A549 (cell line): ENCODE data around the gene BSND.

ENCODE experiments used
- CEBPB ChIP-seq, 2 experiments: fragments of >200 bp in 1 of 2; sonication (Bioruptor Twin) in 1 of 2; formaldehyde crosslinking in 1 of 2; IDR thresholded peaks; 2 replicates each; pipeline ENCODE4 v1.6.1; 2012 to 2016
- KDM5A ChIP-seq: fragments of 200-600 bp; sonication (generic); IDR thresholded peaks from 2 replicates; pipeline ENCODE4 v1.6.1; 2016; ENCODE audit warnings: antibody characterized with exemption, mild to moderate bottlenecking
- PHF8 ChIP-seq: fragments of 200-600 bp; sonication (generic); IDR thresholded peaks from 2 replicates; pipeline ENCODE4 v1.6.1; 2016; ENCODE audit warnings: low read depth, mild to moderate bottlenecking, antibody characterized with exemption, moderate library complexity, borderline replicate concordance
- POLR2A ChIP-seq: IDR thresholded peaks from 2 replicates; pipeline ENCODE4 v1.6.1; 2012; ENCODE audit warnings: mild to moderate bottlenecking, low read length
- RNF2 ChIP-seq: fragments of 200-600 bp; sonication (generic); IDR thresholded peaks from 2 replicates; pipeline ENCODE4 v1.6.1; 2016; ENCODE audit warnings: low read depth, mild to moderate bottlenecking, antibody characterized with exemption, moderate library complexity, borderline replicate concordance
- TF ChIP-seq, protein P1 (sequence below): fragments of 200-600 bp; sonication (generic); IDR thresholded peaks from 2 replicates; pipeline ENCODE4 v1.6.1; 2016; ENCODE audit warnings: antibody characterized with exemption, mild to moderate bottlenecking, moderate library complexity
- TF ChIP-seq, protein P2 (sequence below): fragments of >200 bp; sonication (Bioruptor Twin); formaldehyde crosslinking; IDR thresholded peaks from 3 replicates; pipeline ENCODE4 v1.5.1; 2016
- TF ChIP-seq, protein P3 (sequence below): fragments of >200 bp; sonication (Bioruptor Twin); formaldehyde crosslinking; IDR thresholded peaks from 3 replicates; pipeline ENCODE4 v1.6.1; 2016

DNA sequence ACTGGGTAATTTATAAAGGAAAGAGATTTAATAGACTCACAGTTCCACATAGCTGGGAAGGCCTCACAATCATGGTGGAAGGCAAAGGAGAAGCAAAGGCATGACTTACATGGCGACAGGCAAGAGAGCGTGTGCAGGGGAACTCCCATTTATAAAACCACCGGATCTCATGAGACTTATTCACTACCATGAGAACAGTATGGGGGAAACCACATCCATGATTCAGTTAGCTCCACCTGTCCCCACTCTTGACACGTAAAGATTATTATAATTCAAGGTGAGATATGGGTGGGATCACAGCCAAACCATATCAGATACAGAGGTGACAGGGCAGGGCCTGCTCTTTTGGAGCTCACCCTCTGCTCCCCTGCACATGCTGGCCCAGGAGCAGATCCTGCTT lies 49.7 kb upstream of the BSND start:
- TF ChIP-seq, protein P1, sequence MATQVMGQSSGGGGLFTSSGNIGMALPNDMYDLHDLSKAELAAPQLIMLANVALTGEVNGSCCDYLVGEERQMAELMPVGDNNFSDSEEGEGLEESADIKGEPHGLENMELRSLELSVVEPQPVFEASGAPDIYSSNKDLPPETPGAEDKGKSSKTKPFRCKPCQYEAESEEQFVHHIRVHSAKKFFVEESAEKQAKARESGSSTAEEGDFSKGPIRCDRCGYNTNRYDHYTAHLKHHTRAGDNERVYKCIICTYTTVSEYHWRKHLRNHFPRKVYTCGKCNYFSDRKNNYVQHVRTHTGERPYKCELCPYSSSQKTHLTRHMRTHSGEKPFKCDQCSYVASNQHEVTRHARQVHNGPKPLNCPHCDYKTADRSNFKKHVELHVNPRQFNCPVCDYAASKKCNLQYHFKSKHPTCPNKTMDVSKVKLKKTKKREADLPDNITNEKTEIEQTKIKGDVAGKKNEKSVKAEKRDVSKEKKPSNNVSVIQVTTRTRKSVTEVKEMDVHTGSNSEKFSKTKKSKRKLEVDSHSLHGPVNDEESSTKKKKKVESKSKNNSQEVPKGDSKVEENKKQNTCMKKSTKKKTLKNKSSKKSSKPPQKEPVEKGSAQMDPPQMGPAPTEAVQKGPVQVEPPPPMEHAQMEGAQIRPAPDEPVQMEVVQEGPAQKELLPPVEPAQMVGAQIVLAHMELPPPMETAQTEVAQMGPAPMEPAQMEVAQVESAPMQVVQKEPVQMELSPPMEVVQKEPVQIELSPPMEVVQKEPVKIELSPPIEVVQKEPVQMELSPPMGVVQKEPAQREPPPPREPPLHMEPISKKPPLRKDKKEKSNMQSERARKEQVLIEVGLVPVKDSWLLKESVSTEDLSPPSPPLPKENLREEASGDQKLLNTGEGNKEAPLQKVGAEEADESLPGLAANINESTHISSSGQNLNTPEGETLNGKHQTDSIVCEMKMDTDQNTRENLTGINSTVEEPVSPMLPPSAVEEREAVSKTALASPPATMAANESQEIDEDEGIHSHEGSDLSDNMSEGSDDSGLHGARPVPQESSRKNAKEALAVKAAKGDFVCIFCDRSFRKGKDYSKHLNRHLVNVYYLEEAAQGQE: no peak
- no peak for TF ChIP-seq KDM5A
- no peak for TF ChIP-seq PHF8
- TF ChIP-seq, protein P2, sequence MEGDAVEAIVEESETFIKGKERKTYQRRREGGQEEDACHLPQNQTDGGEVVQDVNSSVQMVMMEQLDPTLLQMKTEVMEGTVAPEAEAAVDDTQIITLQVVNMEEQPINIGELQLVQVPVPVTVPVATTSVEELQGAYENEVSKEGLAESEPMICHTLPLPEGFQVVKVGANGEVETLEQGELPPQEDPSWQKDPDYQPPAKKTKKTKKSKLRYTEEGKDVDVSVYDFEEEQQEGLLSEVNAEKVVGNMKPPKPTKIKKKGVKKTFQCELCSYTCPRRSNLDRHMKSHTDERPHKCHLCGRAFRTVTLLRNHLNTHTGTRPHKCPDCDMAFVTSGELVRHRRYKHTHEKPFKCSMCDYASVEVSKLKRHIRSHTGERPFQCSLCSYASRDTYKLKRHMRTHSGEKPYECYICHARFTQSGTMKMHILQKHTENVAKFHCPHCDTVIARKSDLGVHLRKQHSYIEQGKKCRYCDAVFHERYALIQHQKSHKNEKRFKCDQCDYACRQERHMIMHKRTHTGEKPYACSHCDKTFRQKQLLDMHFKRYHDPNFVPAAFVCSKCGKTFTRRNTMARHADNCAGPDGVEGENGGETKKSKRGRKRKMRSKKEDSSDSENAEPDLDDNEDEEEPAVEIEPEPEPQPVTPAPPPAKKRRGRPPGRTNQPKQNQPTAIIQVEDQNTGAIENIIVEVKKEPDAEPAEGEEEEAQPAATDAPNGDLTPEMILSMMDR: no peak
- no peak for TF ChIP-seq RNF2
- TF ChIP-seq, protein P3, sequence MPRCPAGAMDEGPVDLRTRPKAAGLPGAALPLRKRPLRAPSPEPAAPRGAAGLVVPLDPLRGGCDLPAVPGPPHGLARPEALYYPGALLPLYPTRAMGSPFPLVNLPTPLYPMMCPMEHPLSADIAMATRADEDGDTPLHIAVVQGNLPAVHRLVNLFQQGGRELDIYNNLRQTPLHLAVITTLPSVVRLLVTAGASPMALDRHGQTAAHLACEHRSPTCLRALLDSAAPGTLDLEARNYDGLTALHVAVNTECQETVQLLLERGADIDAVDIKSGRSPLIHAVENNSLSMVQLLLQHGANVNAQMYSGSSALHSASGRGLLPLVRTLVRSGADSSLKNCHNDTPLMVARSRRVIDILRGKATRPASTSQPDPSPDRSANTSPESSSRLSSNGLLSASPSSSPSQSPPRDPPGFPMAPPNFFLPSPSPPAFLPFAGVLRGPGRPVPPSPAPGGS: no peak
- no peak for TF ChIP-seq POLR2A
- TF ChIP-seq CEBPB (IDR thresholded peaks at IDR 0.05): no peak
